GM21717 (cell line): ENCODE data around the gene ADAMTS20.
"Not testable (repeated sequence)": the region's sequence is repeated elsewhere in the genome, so short reads cannot be mapped to it uniquely, and the experiment has no call there.

Source experiments
- ATAC-seq: cut with Tn5 transposase; IDR thresholded peaks from one replicate; pipeline ENCODE4 v1.9.1; 2021; ENCODE audit warnings: mild to moderate bottlenecking, moderate library complexity; ENCODE audit not compliant: unreplicated experiment

The ADAMTS20 gene

GRCh38 chr12:43551971-43552559 is at the start of gene ADAMTS20:
TSS of gene ADAMTS20 (minus strand) at chr12:43552203. CDS start at chr12:43551921, 282 bp downstream.
- no peak for ATAC-seq

- ATAC-seq, result no peak
These were observed 47.7 kb upstream of the ADAMTS20 start for GRCh38 chr12:43599708-43600107.

GRCh38 chr12:43599066-43599465 is 47.1 kb upstream of the ADAMTS20 start:
- no peak for ATAC-seq

DNA sequence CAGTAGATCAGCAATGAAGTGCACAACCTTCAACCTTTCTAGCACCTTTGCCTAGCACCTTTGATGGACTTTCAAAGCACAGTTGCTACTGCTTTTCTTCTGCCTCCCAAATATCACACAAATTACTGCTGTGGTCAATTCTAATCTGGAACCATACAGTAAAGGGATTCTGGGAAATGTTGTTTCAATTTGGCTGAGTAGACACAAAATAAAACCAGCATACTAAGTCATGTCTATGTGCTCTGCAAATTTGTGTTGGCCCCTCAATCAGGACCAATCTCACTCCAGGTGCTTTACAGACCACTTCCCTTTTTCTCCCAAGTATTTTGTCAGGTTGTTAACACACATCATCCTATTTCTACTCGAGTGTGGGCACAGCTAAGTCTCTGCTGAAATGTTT is 38.3 kb upstream of the ADAMTS20 start:
- no peak for ATAC-seq

GRCh38 chr12:43586646-43587245 is 34.7 kb upstream of the ADAMTS20 start:
- ATAC-seq, result no peak

- no peak for ATAC-seq
These were observed 33.7 kb upstream of the ADAMTS20 start for GRCh38 chr12:43585676-43586075.

GRCh38 chr12:43580601-43581000 is 28.6 kb upstream of the ADAMTS20 start:
- ATAC-seq, result no peak

GRCh38 chr12:43579206-43579605 is 27.2 kb upstream of the ADAMTS20 start:
- ATAC-seq, result no peak

- no peak for ATAC-seq
These were observed 26.8 kb upstream of the ADAMTS20 start for GRCh38 chr12:43578782-43579181.

GRCh38 chr12:43577381-43577780 is 25.4 kb upstream of the ADAMTS20 start:
- no peak for ATAC-seq

DNA sequence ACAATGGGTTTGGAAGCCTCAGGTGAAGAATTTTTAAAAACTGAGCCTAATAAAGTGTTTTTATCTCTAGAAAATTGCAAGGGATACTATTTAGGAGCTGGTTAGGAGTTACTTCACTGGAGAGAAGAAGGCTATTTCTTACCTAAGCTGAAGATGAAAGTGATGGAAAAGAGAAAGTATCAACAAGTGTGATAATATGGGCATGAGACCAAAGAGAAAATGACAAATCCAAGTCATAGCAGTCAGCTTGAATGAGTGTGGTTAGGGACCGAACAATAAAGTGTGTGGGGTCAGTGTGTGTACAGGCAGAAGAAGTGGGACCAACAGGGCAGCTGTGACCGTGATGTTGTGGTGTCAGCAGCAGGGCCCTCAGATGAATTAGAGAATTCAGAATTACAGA is 24.2 kb upstream of the ADAMTS20 start:
- ATAC-seq, result no peak

GRCh38 chr12:43571885-43572284 is 19.9 kb upstream of the ADAMTS20 start:
- ATAC-seq, result no peak

DNA sequence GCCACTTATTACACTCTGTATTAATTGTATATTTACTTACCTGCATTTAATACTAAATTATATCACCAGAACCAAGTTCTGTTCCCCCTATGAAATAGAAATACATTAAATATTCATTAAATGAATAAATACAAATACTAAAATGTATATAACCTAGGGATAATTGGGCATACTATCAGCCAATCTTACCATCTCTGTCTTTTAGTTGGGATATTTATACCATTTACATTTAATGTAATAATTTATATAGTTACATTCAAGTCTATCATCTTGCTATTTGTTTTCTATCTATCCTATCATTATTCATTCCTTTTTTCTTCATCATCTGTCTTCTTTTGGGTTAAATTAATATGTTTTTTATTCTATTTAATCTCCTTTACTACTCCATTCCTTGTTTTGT is 4.1 kb upstream of the ADAMTS20 start:
- ATAC-seq, result no peak

- ATAC-seq, result no peak
These were observed 578 bp downstream of the ADAMTS20 start for GRCh38 chr12:43551279-43551970.

GRCh38 chr12:43550831-43551271 is 1.2 kb downstream of the ADAMTS20 start:
- no peak for ATAC-seq

GRCh38 chr12:43544703-43545102 is 7.3 kb downstream of the ADAMTS20 start:
- ATAC-seq, result no peak

DNA sequence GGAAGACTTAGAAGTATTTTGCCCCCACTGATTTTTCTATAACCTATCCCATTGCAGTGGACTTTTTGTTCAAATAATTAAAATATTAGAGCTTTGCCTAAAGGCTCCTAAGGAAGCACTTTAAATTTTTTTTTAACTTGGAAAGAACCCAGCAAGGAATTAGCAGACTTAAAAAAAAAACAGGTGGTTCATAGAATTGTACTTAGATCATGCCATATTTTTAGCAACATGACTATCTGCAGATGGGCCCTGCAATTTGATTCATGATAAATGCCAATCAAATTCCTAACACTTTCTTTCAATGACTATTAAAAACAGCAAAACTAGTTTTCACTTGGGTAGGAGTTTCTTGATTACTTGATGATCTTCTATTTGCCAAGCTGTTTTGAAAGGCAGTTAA is 11.5 kb downstream of the ADAMTS20 start:
- no peak for ATAC-seq

GRCh38 chr12:43537675-43538074 is 14.3 kb downstream of the ADAMTS20 start:
- ATAC-seq, result not testable (repeated sequence)

GRCh38 chr12:43516045-43516444 is 36.0 kb downstream of the ADAMTS20 start:
- no peak for ATAC-seq

- ATAC-seq, result no peak
These were observed 50.3 kb downstream of the ADAMTS20 start for GRCh38 chr12:43501703-43502102.

DNA sequence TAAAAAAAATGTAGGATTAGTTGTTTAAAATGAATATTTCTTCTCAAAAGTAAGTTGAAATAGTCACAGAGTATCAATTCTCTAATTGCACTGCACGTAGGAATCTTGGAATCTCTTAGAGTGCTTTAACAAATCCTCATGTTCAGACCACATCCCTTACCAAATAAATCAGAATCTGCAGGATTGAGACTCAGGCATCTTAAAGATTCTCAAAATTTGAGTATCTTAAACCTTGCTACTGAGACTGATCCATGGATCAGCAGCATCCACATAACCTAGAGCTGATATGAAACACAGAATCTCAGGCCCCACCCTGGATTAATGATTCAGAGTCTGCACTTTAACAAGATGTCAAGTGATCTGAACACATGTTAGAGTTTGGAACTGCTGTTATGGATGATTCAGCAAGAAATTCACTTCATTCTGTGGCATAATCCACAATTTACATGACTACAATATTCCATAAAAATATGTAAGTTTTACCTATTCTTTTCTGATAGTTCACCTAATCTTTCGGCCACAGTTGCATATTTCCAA is 58.7 kb downstream of the ADAMTS20 start:
- no peak for ATAC-seq
